B cell (primary cell): ENCODE measurements around the gene NSDHL.

Experiments used
- CTCF ChIP-seq: fragments of 200-600 bp; IDR thresholded peaks from one replicate; pipeline ENCODE4 v1.8.0; 2022; ENCODE audit warnings: antibody characterized with exemption, mild to moderate bottlenecking
- EZH2 ChIP-seq: IDR thresholded peaks from 2 replicates; pipeline ENCODE4 v1.6.1; 2012; ENCODE audit warnings: borderline replicate concordance, low read depth, mild to moderate bottlenecking, moderate library complexity, low read length; ENCODE audit not compliant: insufficient read depth, poor library complexity, severe bottlenecking

GRCh38 chrX:152892999-152893891 lies 62.4 kb downstream of the NSDHL start:
- TF ChIP-seq CTCF (no peak), EZH2 (no peak)
